SH-SY5Y (cell line): ENCODE measurements around the gene CIC.

ENCODE experiments used
- GATA2 ChIP-seq: IDR thresholded peaks from 2 replicates; pipeline ENCODE4 v1.6.1; 2011; ENCODE audit warnings: mild to moderate bottlenecking, low read depth, low read length
- GATA3 ChIP-seq: IDR thresholded peaks from 2 replicates; pipeline ENCODE4 v1.6.1; 2011; ENCODE audit warnings: low read depth, mild to moderate bottlenecking, low read length, moderate library complexity

Gene CIC

GRCh38 chr19:42249149-42249750 lies 19.8 kb upstream of the CIC start:
- TF ChIP-seq GATA3 (no peak), GATA2 (no peak)

GRCh38 chr19:42249769-42250168 lies 19.3 kb upstream of the CIC start:
- TF ChIP-seq GATA3: no peak
- TF ChIP-seq GATA2: no peak

- TF ChIP-seq GATA2: no peak
- TF ChIP-seq GATA3: no peak
These were observed 18.8 kb upstream of the CIC start for GRCh38 chr19:42250183-42250665.

GRCh38 chr19:42250666-42251531 lies 18.2 kb upstream of the CIC start:
- no peak for TF ChIP-seq GATA3
- no peak for TF ChIP-seq GATA2

GRCh38 chr19:42251572-42252358 lies 17.3 kb upstream of the CIC start:
- no peak for TF ChIP-seq GATA2
- TF ChIP-seq GATA3: no peak

- TF ChIP-seq GATA3: no peak
- TF ChIP-seq GATA2: no peak
These were observed 16.4 kb upstream of the CIC start for GRCh38 chr19:42252365-42253244.

GRCh38 chr19:42253245-42254088 lies 15.6 kb upstream of the CIC start:
- TF ChIP-seq GATA3 (no peak), GATA2 (no peak)

GRCh38 chr19:42254089-42254849 lies 14.8 kb upstream of the CIC start:
- TF ChIP-seq GATA3: no peak
- TF ChIP-seq GATA2: no peak

GRCh38 chr19:42254850-42255765 lies 13.9 kb upstream of the CIC start, which contains the start of gene ERF:
TSS of gene ERF (minus strand) at chr19:42255128. CDS start at chr19:42254999, 129 bp downstream.
- no peak for TF ChIP-seq GATA3
- TF ChIP-seq GATA2: no peak

- peak; percentile 65; the same call in 1 of the 2 replicates for TF ChIP-seq GATA2
- TF ChIP-seq GATA3: no peak
These were observed 13.0 kb upstream of the CIC start for GRCh38 chr19:42255766-42256745.
